Measurements from ENCODE around the gene FAM200B. TPM values are rescaled to one million over a fixed set of nuclear protein-coding genes. Genes with fewer than 3 reads are reported as not detected.

The FAM200B gene
- total RNA-seq, 1 donor from 2014 or later: 35.3 TPM

- intact Hi-C loops (cut with DNase I): no loop called here
- no peaks in the 10 kb centered on the region for H3K36me3 ChIP-seq
- no peak for TF ChIP-seq CTCF (IDR thresholded peaks at IDR 0.05)
- H3K4me1 ChIP-seq: peaks cover 20% of the 10 kb centered on the region
- no peaks in the 10 kb centered on the region for H3K27me3 ChIP-seq (ENCODE audit: low read depth)
- H3K4me3 ChIP-seq: no peak overlapping the region
- no peak for DNase-seq
- no peak for ATAC-seq
- H3K27ac ChIP-seq: no peak overlapping the region
- H3K9me3 ChIP-seq: no peaks in the 10 kb centered on the region
These were observed 34.5 kb downstream of the FAM200B start for GRCh38 chr4:15716115-15716514.

- Histone ChIP-seq H3K27ac (no peak overlapping the region), H3K4me3 (no peak overlapping the region), H3K36me3 (no peaks in the 10 kb centered on the region), H3K9me3 (no peaks in the 10 kb centered on the region), H3K27me3 (ENCODE audit: low read depth) (no peaks in the 10 kb centered on the region), H3K4me1 (peaks cover 20% of the 10 kb centered on the region)
- no peak for DNase-seq
- ATAC-seq: no peak
- TF ChIP-seq CTCF (IDR thresholded peaks at IDR 0.05): no peak
- intact Hi-C loops (cut with DNase I): no loop called here
These were observed 35.5 kb downstream of the FAM200B start for GRCh38 chr4:15717086-15717485.

GRCh38 chr4:15717657-15718416 lies 36.2 kb downstream of the FAM200B start:
- no peaks in the 10 kb centered on the region for H3K9me3 ChIP-seq
- TF ChIP-seq CTCF (IDR thresholded peaks at IDR 0.05): no peak
- no peak overlapping the region for H3K4me3 ChIP-seq
- H3K36me3 ChIP-seq: no peaks in the 10 kb centered on the region
- ATAC-seq: peak; percentile 53 to 58
- H3K27me3 ChIP-seq (ENCODE audit: low read depth): no peaks in the 10 kb centered on the region
- intact Hi-C loops (cut with DNase I): no loop called here
- no peak overlapping the region for H3K27ac ChIP-seq
- DNase-seq: no peak
- peaks cover 20% of the 10 kb centered on the region for H3K4me1 ChIP-seq

- H3K4me3 ChIP-seq: no peak overlapping the region
- intact Hi-C loops (cut with DNase I): no loop called here
- no peak for DNase-seq
- no peaks in the 10 kb centered on the region for H3K9me3 ChIP-seq
- peaks cover 20% of the 10 kb centered on the region for H3K4me1 ChIP-seq
- H3K36me3 ChIP-seq: no peaks in the 10 kb centered on the region
- no peak for TF ChIP-seq CTCF (IDR thresholded peaks at IDR 0.05)
- no peaks in the 10 kb centered on the region for H3K27me3 ChIP-seq (ENCODE audit: low read depth)
- ATAC-seq: no peak
- no peak overlapping the region for H3K27ac ChIP-seq
These were observed 36.8 kb downstream of the FAM200B start for GRCh38 chr4:15718465-15718864.

- H3K27ac ChIP-seq: no peak overlapping the region
- no peaks in the 10 kb centered on the region for H3K9me3 ChIP-seq
- TF ChIP-seq CTCF (IDR thresholded peaks at IDR 0.05): no peak
- intact Hi-C loops (cut with DNase I): no loop called here
- no peaks in the 10 kb centered on the region for H3K27me3 ChIP-seq (ENCODE audit: low read depth)
- DNase-seq (no peak), ATAC-seq (no peak)
- no peaks in the 10 kb centered on the region for H3K36me3 ChIP-seq
- no peak overlapping the region for H3K4me3 ChIP-seq
- H3K4me1 ChIP-seq: peaks cover 20% of the 10 kb centered on the region
These were observed 37.3 kb downstream of the FAM200B start for GRCh38 chr4:15718959-15719358.
